GM12891 (cell line): ENCODE data around the gene DGCR2.

Source experiments
- POLR2A ChIP-seq: IDR thresholded peaks from 2 replicates; pipeline ENCODE4 v1.6.1; 2011; ENCODE audit warnings: low read depth, low read length, control low read depth
- POLR2AphosphoS5 ChIP-seq: IDR thresholded peaks from 2 replicates; pipeline ENCODE4 v1.6.1; 2011; ENCODE audit warnings: low read depth, low read length, control low read depth
- POU2F2 ChIP-seq: IDR thresholded peaks from 2 replicates; pipeline ENCODE4 v1.6.1; 2011; ENCODE audit warnings: low read depth, mild to moderate bottlenecking, control low read depth, low read length, moderate library complexity
- SPI1 ChIP-seq: IDR thresholded peaks from 2 replicates; pipeline ENCODE4 v1.6.1; 2011; ENCODE audit warnings: low read depth, low read length, control low read depth
- TAF1 ChIP-seq: IDR thresholded peaks from 2 replicates; pipeline ENCODE4 v1.6.1; 2011; ENCODE audit warnings: low read depth, low read length, control low read depth

- TF ChIP-seq POLR2AphosphoS5 (no peak), POLR2A (no peak), TAF1 (no peak), SPI1 (no peak), POU2F2 (no peak)
Observed at GRCh38 chr22:19105456-19105855, 16.8 kb downstream of the DGCR2 start.
